SK-N-SH (cell line): Measurements from ENCODE around the gene ZNF280A. TPM values are rescaled to one million over a fixed set of nuclear protein-coding genes. Genes with fewer than 3 reads are reported as not detected.

Experiments
- CTCF ChIA-PET: fragments of 300-600, 350-600 bp; formaldehyde crosslinking; extraction: SDS; loops from one replicate; lab custom pipeline; 2021; lab: Yijun Ruan, JAX
- POLR2A ChIA-PET: fragments of 350-600 bp; sonication (Branson Sonifier 250); formaldehyde crosslinking; extraction: SDS; loops from one replicate; lab custom pipeline; 2020; ENCODE audit warnings: antibody characterized with exemption, inconsistent platforms; lab: Yijun Ruan, JAX
- DNase-seq: peaks from one replicate; pipeline ENCODE4 v3.0.0; 2012
- H2AFZ ChIP-seq: fragments of 200-600 bp; sonication (generic); 2 replicates; pipeline ENCODE4 v1.8.1; 2016; ENCODE audit warnings: antibody characterized with exemption, mild to moderate bottlenecking, low read depth
- H3F3A ChIP-seq: fragments of 200-600 bp; sonication (generic); replicated peaks from 2 replicates; pipeline ENCODE3; 2016; ENCODE audit warnings: antibody characterized with exemption, mild to moderate bottlenecking; ENCODE audit not compliant: insufficient read depth
- H3K27ac ChIP-seq, 2 experiments: fragments of 200-500 bp in 1 of 2; fragments of 200-600 bp in 1 of 2; sonication (Bioruptor generic) in 1 of 2; sonication (generic), shearing (Covaris generic) in 1 of 2; 2 replicates each; pipeline versions ENCODE4 v1.5.1 to v1.6.1; 2014 to 2016; ENCODE audit warnings: low read depth in 2 of 2, inconsistent platforms in 1 of 2, low read length in 1 of 2, mild to moderate bottlenecking in 1 of 2, mixed read lengths in 1 of 2
- H3K27me3 ChIP-seq: fragments of 200-600 bp; sonication (generic), shearing (Covaris generic); 2 replicates; pipeline ENCODE4 v1.6.1; 2016; ENCODE audit warnings: mixed run types; ENCODE audit not compliant: insufficient read depth
- H3K36me3 ChIP-seq, 2 experiments: fragments of 200-500 bp in 1 of 2; fragments of 200-600 bp in 1 of 2; sonication (Bioruptor generic) in 1 of 2; sonication (generic) in 1 of 2; replicated peaks in 1 of 2; 2 replicates each; pipeline versions ENCODE3 to v1.5.1; 2014 to 2016; ENCODE audit warnings: low read length in 1 of 2, mild to moderate bottlenecking in 1 of 2; ENCODE audit not compliant: insufficient read depth in 2 of 2, control insufficient read depth in 1 of 2
- H3K4me1 ChIP-seq, 2 experiments: fragments of 200-500 bp in 1 of 2; fragments of 200-600 bp in 1 of 2; sonication (Bioruptor generic) in 1 of 2; sonication (generic), shearing (Covaris generic) in 1 of 2; 2 replicates each; pipeline versions ENCODE4 v1.5.1 to v1.6.1; 2014 to 2016; ENCODE audit warnings: low read depth in 1 of 2, low read length in 1 of 2, mixed run types in 1 of 2; ENCODE audit not compliant: insufficient read depth in 2 of 2, control insufficient read depth in 1 of 2
- H3K4me2 ChIP-seq: fragments of 200-600 bp; sonication (generic), shearing (Covaris generic); 2 replicates; pipeline ENCODE4 v1.6.1; 2017; ENCODE audit warnings: mixed run types
- H3K4me3 ChIP-seq, 2 experiments: fragments of 200-500 bp in 1 of 2; fragments of 200-600 bp in 1 of 2; sonication (Bioruptor generic) in 1 of 2; sonication (generic), shearing (Covaris generic) in 1 of 2; 2 replicates each; pipeline versions ENCODE4 v1.5.1 to v1.8.1; 2014 to 2016; ENCODE audit warnings: low read depth in 2 of 2, inconsistent platforms in 1 of 2, low read length in 1 of 2, mild to moderate bottlenecking in 1 of 2, mixed read lengths in 1 of 2, moderate library complexity in 1 of 2
- H3K79me2 ChIP-seq: fragments of 200-600 bp; sonication (generic); 2 replicates; pipeline ENCODE4 v1.8.1; 2017; ENCODE audit warnings: mild to moderate bottlenecking; ENCODE audit not compliant: insufficient read depth
- H3K9ac ChIP-seq: fragments of 200-600 bp; sonication (generic); 2 replicates; pipeline ENCODE4 v1.6.1; 2017; ENCODE audit warnings: mixed run types
- H3K9me2 ChIP-seq: fragments of 200-600 bp; sonication (generic); 2 replicates; pipeline ENCODE4 v1.6.1; 2017; ENCODE audit warnings: mixed run types
- H3K9me3 ChIP-seq: fragments of 200-600 bp; sonication (generic); 2 replicates; pipeline ENCODE4 v1.6.1; 2017; ENCODE audit warnings: mixed run types, mild to moderate bottlenecking, moderate library complexity
- H4K20me1 ChIP-seq: fragments of 200-600 bp; sonication (generic); 2 replicates; pipeline ENCODE4 v1.6.1; 2017; ENCODE audit warnings: mild to moderate bottlenecking, mixed run types; ENCODE audit not compliant: insufficient read depth
- EZH2phosphoT487 ChIP-seq: fragments of 200-600 bp; sonication (generic); IDR thresholded peaks from 2 replicates; pipeline ENCODE4 v1.6.1; 2017; ENCODE audit warnings: low read depth, mixed run types, mild to moderate bottlenecking, antibody characterized with exemption, moderate library complexity, borderline replicate concordance
- FOSL2 ChIP-seq: IDR thresholded peaks from 2 replicates; pipeline ENCODE4 v1.4.0; 2012; ENCODE audit warnings: low read depth, mild to moderate bottlenecking, moderate library complexity, borderline replicate concordance
- JUND ChIP-seq: IDR thresholded peaks from 2 replicates; pipeline ENCODE4 v1.4.0; 2012
- MEF2A ChIP-seq: IDR thresholded peaks from 2 replicates; pipeline ENCODE4 v1.4.0; 2012; ENCODE audit warnings: low read depth, borderline replicate concordance
- NFIC ChIP-seq: IDR thresholded peaks from 2 replicates; pipeline ENCODE4 v1.4.0; 2012; ENCODE audit warnings: borderline replicate concordance
- RCOR1 ChIP-seq: fragments of 150-350 bp; IDR thresholded peaks from 2 replicates; pipeline ENCODE4 v1.6.1; 2017; ENCODE audit warnings: antibody characterized with exemption, low read length
- SIN3A ChIP-seq: IDR thresholded peaks from 2 replicates; pipeline ENCODE4 v1.6.1; 2012; ENCODE audit warnings: low read depth, mild to moderate bottlenecking, low read length, moderate library complexity, borderline replicate concordance
- SMC3 ChIP-seq: IDR thresholded peaks from 2 replicates; pipeline ENCODE4 v1.6.1; 2012; ENCODE audit warnings: low read depth, low read length, improper control_type of control experiment
- TAF1 ChIP-seq: IDR thresholded peaks from 2 replicates; pipeline ENCODE4 v1.6.1; 2012; ENCODE audit warnings: low read depth, mild to moderate bottlenecking, low read length, moderate library complexity, borderline replicate concordance
- TCF12 ChIP-seq: IDR thresholded peaks from 2 replicates; pipeline ENCODE4 v1.4.0; 2012
- WGBS: methylation state at CpG from one replicate; pipeline ENCODE4 v1.1.6; 2017; ENCODE audit warnings: low lambda C conversion rate; 5-methylcytosine and 5-hydroxymethylcytosine counted together
- polyA plus RNA-seq, 3 experiments: library from polyadenylated mRNA; depleted of rRNA; stranded (reverse); fragments of >200 nt; gene quantifications; 2 replicates each; pipeline ENCODE4 v1.2.3, GENCODE V29; 2012
- TF ChIP-seq, protein P1 (sequence below): IDR thresholded peaks from 2 replicates; pipeline ENCODE4 v1.4.0; 2012; ENCODE audit warnings: low read depth, borderline replicate concordance
- TF ChIP-seq, protein P2 (sequence below): fragments of 150-350 bp; IDR thresholded peaks from 2 replicates; pipeline ENCODE4 v1.6.1; 2017; ENCODE audit warnings: antibody characterized with exemption, low read length, low read depth, borderline replicate concordance
- TF ChIP-seq, protein P3 (sequence below): IDR thresholded peaks from 2 replicates; pipeline ENCODE4 v1.6.1; 2012; ENCODE audit warnings: mild to moderate bottlenecking, low read depth, low read length, moderate library complexity
- TF ChIP-seq, protein P4 (sequence below): IDR thresholded peaks from 2 replicates; pipeline ENCODE4; 2012
- TF ChIP-seq, protein P5 (sequence below): IDR thresholded peaks from 2 replicates; pipeline ENCODE4 v1.4.0; 2012; ENCODE audit warnings: low read depth

The ZNF280A gene
- polyA plus RNA-seq, 1 of the 3 experiments (the other 2 are of a cell fraction), result not detected

DNA sequence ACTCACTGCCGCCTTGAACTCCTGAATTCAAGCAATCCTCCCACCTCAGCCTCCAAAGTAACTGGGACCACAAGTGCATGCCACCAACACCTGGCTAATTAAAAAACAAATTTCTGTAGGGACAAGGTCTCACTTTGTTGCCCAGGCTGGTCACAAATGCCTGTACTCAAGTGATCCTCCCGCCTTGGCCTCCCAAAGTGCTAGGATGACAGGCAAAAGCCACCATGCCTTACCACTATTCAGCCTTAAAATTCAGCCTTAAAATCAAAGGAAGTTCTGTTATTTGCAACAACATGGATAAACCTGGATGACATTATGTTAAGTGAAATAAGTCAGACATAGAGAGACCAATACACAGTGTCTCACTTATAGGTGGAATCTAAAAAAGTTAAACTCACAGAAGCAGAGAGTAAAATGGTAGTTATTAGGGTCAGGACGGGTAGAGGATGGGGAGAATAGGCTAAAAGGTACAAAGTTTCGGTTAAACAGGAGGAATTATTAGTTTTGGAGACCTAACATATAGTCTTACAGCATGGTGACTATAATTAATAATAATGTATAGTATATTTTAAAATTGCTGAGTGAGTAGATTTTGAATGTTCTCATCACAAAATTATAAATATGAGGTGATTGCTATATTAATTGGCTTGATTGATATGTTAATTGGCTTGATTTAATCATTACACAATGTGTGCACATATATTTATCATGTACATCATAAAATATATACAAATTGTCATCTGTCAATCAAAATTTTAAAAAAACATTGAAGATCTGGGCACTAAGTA, 6.2 kb upstream of the ZNF280A start:
- no peak for DNase-seq
- WGBS, result 49% methylated on average over 4 of the region's 4 CpGs
- CTCF ChIA-PET, result interaction anchor here (1.4 kb wide), 1 partner anchor 18 kb away, joined by 3 read pairs; the partner anchor contains the start of gene ZNF280B
- H3K27ac ChIP-seq, result no peak overlapping the region
- H3K4me1 ChIP-seq, result no peaks in the 10 kb centered on the region
- no peaks in the 10 kb centered on the region for H4K20me1 ChIP-seq
- H3K4me2 ChIP-seq, result no peak overlapping the region
- no peak overlapping the region for H3K9ac ChIP-seq
- no peak overlapping the region for H3K4me3 ChIP-seq
- H3F3A ChIP-seq, result no peaks in the 10 kb centered on the region
- no peaks in the 10 kb centered on the region for H3K36me3 ChIP-seq
- peaks cover 7% of the 10 kb centered on the region for H3K27me3 ChIP-seq
- no peak overlapping the region for H2AFZ ChIP-seq
- no peaks in the 10 kb centered on the region for H3K9me3 ChIP-seq
- POLR2A ChIA-PET, result no interaction called here
- H3K79me2 ChIP-seq, result no peaks in the 10 kb centered on the region
- no peaks in the 10 kb centered on the region for H3K9me2 ChIP-seq
- no peak for TF ChIP-seq TAF1
- no peak for TF ChIP-seq FOSL2
- TF ChIP-seq, protein P1, sequence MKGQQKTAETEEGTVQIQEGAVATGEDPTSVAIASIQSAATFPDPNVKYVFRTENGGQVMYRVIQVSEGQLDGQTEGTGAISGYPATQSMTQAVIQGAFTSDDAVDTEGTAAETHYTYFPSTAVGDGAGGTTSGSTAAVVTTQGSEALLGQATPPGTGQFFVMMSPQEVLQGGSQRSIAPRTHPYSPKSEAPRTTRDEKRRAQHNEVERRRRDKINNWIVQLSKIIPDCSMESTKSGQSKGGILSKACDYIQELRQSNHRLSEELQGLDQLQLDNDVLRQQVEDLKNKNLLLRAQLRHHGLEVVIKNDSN, result no peak
- no peak for TF ChIP-seq EZH2phosphoT487
- no peak for TF ChIP-seq TCF12
- TF ChIP-seq, protein P2, sequence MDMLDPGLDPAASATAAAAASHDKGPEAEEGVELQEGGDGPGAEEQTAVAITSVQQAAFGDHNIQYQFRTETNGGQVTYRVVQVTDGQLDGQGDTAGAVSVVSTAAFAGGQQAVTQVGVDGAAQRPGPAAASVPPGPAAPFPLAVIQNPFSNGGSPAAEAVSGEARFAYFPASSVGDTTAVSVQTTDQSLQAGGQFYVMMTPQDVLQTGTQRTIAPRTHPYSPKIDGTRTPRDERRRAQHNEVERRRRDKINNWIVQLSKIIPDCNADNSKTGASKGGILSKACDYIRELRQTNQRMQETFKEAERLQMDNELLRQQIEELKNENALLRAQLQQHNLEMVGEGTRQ, result no peak
- no peak for TF ChIP-seq NFIC
- TF ChIP-seq MEF2A, result no peak
- TF ChIP-seq, protein P3, sequence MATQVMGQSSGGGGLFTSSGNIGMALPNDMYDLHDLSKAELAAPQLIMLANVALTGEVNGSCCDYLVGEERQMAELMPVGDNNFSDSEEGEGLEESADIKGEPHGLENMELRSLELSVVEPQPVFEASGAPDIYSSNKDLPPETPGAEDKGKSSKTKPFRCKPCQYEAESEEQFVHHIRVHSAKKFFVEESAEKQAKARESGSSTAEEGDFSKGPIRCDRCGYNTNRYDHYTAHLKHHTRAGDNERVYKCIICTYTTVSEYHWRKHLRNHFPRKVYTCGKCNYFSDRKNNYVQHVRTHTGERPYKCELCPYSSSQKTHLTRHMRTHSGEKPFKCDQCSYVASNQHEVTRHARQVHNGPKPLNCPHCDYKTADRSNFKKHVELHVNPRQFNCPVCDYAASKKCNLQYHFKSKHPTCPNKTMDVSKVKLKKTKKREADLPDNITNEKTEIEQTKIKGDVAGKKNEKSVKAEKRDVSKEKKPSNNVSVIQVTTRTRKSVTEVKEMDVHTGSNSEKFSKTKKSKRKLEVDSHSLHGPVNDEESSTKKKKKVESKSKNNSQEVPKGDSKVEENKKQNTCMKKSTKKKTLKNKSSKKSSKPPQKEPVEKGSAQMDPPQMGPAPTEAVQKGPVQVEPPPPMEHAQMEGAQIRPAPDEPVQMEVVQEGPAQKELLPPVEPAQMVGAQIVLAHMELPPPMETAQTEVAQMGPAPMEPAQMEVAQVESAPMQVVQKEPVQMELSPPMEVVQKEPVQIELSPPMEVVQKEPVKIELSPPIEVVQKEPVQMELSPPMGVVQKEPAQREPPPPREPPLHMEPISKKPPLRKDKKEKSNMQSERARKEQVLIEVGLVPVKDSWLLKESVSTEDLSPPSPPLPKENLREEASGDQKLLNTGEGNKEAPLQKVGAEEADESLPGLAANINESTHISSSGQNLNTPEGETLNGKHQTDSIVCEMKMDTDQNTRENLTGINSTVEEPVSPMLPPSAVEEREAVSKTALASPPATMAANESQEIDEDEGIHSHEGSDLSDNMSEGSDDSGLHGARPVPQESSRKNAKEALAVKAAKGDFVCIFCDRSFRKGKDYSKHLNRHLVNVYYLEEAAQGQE, result no peak
- no peak for TF ChIP-seq JUND
- TF ChIP-seq RCOR1, result no peak
- TF ChIP-seq, protein P4, sequence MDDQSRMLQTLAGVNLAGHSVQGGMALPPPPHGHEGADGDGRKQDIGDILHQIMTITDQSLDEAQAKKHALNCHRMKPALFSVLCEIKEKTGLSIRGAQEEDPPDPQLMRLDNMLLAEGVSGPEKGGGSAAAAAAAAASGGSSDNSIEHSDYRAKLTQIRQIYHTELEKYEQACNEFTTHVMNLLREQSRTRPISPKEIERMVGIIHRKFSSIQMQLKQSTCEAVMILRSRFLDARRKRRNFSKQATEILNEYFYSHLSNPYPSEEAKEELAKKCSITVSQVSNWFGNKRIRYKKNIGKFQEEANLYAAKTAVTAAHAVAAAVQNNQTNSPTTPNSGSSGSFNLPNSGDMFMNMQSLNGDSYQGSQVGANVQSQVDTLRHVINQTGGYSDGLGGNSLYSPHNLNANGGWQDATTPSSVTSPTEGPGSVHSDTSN, result no peak
- TF ChIP-seq SMC3, result no peak
- TF ChIP-seq, protein P5, sequence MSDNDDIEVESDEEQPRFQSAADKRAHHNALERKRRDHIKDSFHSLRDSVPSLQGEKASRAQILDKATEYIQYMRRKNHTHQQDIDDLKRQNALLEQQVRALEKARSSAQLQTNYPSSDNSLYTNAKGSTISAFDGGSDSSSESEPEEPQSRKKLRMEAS, result no peak
- no peak for TF ChIP-seq SIN3A
